H9 (cell line): ENCODE data around the gene MTFP1. TPM values are rescaled to one million over a fixed set of nuclear protein-coding genes. Genes with fewer than 3 reads are reported as not detected.
"Not testable (repeated sequence)": the region's sequence is repeated elsewhere in the genome, so short reads cannot be mapped to it uniquely, and the experiment has no call there.

Source experiments
- DNase-seq: peaks from one replicate; pipeline ENCODE4 v3.0.0-alpha.2; 2017
- H2AFZ ChIP-seq: one replicate; pipeline ENCODE4 v1.6.1; 2013; ENCODE audit warnings: mild to moderate bottlenecking, low read length, control low read depth, moderate library complexity
- H2AK5ac ChIP-seq: 2 replicates; pipeline ENCODE4 v1.6.1; 2013; ENCODE audit warnings: low read length, control low read depth, mixed read lengths; ENCODE audit not compliant: insufficient read length
- H2BK120ac ChIP-seq: one replicate; pipeline ENCODE4 v1.6.1; 2013; ENCODE audit warnings: low read depth, mild to moderate bottlenecking, low read length, control low read depth, inconsistent platforms; ENCODE audit not compliant: poor library complexity, severe bottlenecking
- H2BK12ac ChIP-seq: 2 replicates; pipeline ENCODE4 v1.6.1; 2013; ENCODE audit warnings: low read length, control low read depth, mixed read lengths, low read depth; ENCODE audit not compliant: insufficient read length
- H2BK15ac ChIP-seq: 2 replicates; pipeline ENCODE4 v1.6.1; 2013; ENCODE audit warnings: low read depth, low read length, control low read depth
- H2BK20ac ChIP-seq: one replicate; pipeline ENCODE4 v1.6.1; 2013; ENCODE audit warnings: low read depth, mild to moderate bottlenecking, low read length, control low read depth, inconsistent platforms; ENCODE audit not compliant: poor library complexity, severe bottlenecking
- H2BK5ac ChIP-seq: 2 replicates; pipeline ENCODE4 v1.6.1; 2013; ENCODE audit warnings: low read length, control low read depth, mixed read lengths; ENCODE audit not compliant: insufficient read length
- H3K14ac ChIP-seq: 2 replicates; pipeline ENCODE4 v1.6.1; 2013; ENCODE audit warnings: low read length, control low read depth; ENCODE audit not compliant: insufficient read depth
- H3K18ac ChIP-seq: 2 replicates; pipeline ENCODE4 v1.6.1; 2013; ENCODE audit warnings: low read depth, mild to moderate bottlenecking, mixed read lengths, low read length, control low read depth; ENCODE audit not compliant: insufficient read length
- H3K23ac ChIP-seq: 2 replicates; pipeline ENCODE4 v1.6.1; 2013; ENCODE audit warnings: low read length, control low read depth, mixed read lengths, low read depth; ENCODE audit not compliant: insufficient read length
- H3K23me2 ChIP-seq: 2 replicates; pipeline ENCODE4 v1.6.1; 2013; ENCODE audit warnings: low read depth, mild to moderate bottlenecking, mixed read lengths, low read length, control low read depth; ENCODE audit not compliant: insufficient read length, poor library complexity, severe bottlenecking
- H3K27ac ChIP-seq: 2 replicates; pipeline ENCODE4 v1.5.1; 2013; ENCODE audit warnings: low read length, control low read depth, mixed read lengths, low read depth; ENCODE audit not compliant: insufficient read length
- H3K27me3 ChIP-seq: 2 replicates; pipeline ENCODE4 v1.6.1; 2013; ENCODE audit warnings: low read length, control low read depth, inconsistent platforms; ENCODE audit not compliant: insufficient read depth
- H3K4ac ChIP-seq: 2 replicates; pipeline ENCODE4 v1.6.1; 2013; ENCODE audit warnings: low read depth, mild to moderate bottlenecking, control low read depth, inconsistent platforms, low read length, moderate library complexity
- H3K4me1 ChIP-seq: 2 replicates; pipeline ENCODE4 v1.6.1; 2013; ENCODE audit warnings: low read length, control low read depth, inconsistent platforms; ENCODE audit not compliant: insufficient read depth
- H3K4me2 ChIP-seq: 2 replicates; pipeline ENCODE4 v1.6.1; 2013; ENCODE audit warnings: low read length, control low read depth, mixed read lengths; ENCODE audit not compliant: insufficient read length, insufficient read depth
- H3K56ac ChIP-seq: 2 replicates; pipeline ENCODE4 v1.6.1; 2013; ENCODE audit warnings: low read depth, mild to moderate bottlenecking, mixed read lengths, low read length, control low read depth; ENCODE audit not compliant: insufficient read length
- H3K79me1 ChIP-seq: 2 replicates; pipeline ENCODE4 v1.6.1; 2013; ENCODE audit warnings: low read depth, mild to moderate bottlenecking, moderate library complexity, low read length, control low read depth, inconsistent platforms; ENCODE audit not compliant: insufficient read depth, poor library complexity, severe bottlenecking
- H3K79me2 ChIP-seq: 2 replicates; pipeline ENCODE4 v1.6.1; 2013; ENCODE audit warnings: low read length, control low read depth, inconsistent platforms; ENCODE audit not compliant: insufficient read depth
- H3K9ac ChIP-seq: 2 replicates; pipeline ENCODE4 v1.6.1; 2013; ENCODE audit warnings: low read length, control low read depth, mixed read lengths; ENCODE audit not compliant: insufficient read length; ENCODE audit errors: extremely low read depth
- H3K9me3 ChIP-seq: one replicate; pipeline ENCODE4 v1.6.1; 2013; ENCODE audit warnings: low read depth, low read length, inconsistent platforms; ENCODE audit not compliant: control insufficient read depth
- H3T11ph ChIP-seq: one replicate; pipeline ENCODE4 v1.6.1; 2013; ENCODE audit warnings: mild to moderate bottlenecking, low read length, control low read depth, inconsistent platforms
- H4K20me1 ChIP-seq: one replicate; pipeline ENCODE4 v1.6.1; 2013; ENCODE audit not compliant: control insufficient read depth, insufficient read length, insufficient read depth
- H4K5ac ChIP-seq: 2 replicates; pipeline ENCODE4 v1.6.1; 2013; ENCODE audit warnings: low read depth, mild to moderate bottlenecking, mixed read lengths, low read length, control low read depth; ENCODE audit not compliant: insufficient read length
- H4K8ac ChIP-seq: replicated peaks from 2 replicates; pipeline ENCODE4 v1.6.1; 2013; ENCODE audit warnings: low read length, control low read depth, mixed read lengths, low read depth; ENCODE audit not compliant: insufficient read length
- H4K91ac ChIP-seq: 2 replicates; pipeline ENCODE4 v1.6.1; 2013; ENCODE audit warnings: low read depth, mild to moderate bottlenecking, moderate library complexity, mixed read lengths, low read length, control low read depth; ENCODE audit not compliant: insufficient read length
- H3K27ac Mint-ChIP-seq, 3 experiments: 2 replicates in 2 of 3; 3 replicates in 1 of 3; pipeline ENCODE4 v1.8.0; 2020 to 2021; ENCODE audit warnings: mixed read lengths in 3 of 3, mild to moderate bottlenecking in 1 of 3, moderate library complexity in 1 of 3
- H3K27me3 Mint-ChIP-seq: 2 replicates; pipeline ENCODE4 v1.8.0; 2021; ENCODE audit warnings: low read depth, mild to moderate bottlenecking, moderate library complexity, mixed read lengths
- H3K36me3 Mint-ChIP-seq, 3 experiments: 2 replicates in 2 of 3; 3 replicates in 1 of 3; pipeline ENCODE4 v1.8.0; 2020 to 2021; ENCODE audit warnings: low read depth in 3 of 3, mixed read lengths in 3 of 3; ENCODE audit not compliant: insufficient read depth in 1 of 3
- H3K4me1 Mint-ChIP-seq, 2 experiments: 2 replicates each; pipeline ENCODE4 v1.8.0; 2020; ENCODE audit warnings: mixed read lengths in 2 of 2
- H3K4me3 Mint-ChIP-seq, 2 experiments: 2 replicates in 1 of 2; 3 replicates in 1 of 2; pipeline ENCODE4 v1.8.0; 2020 to 2021; ENCODE audit warnings: mild to moderate bottlenecking in 2 of 2, mixed read lengths in 2 of 2, moderate library complexity in 1 of 2
- H3K9me3 Mint-ChIP-seq, 2 experiments: 2 replicates in 1 of 2; 3 replicates in 1 of 2; pipeline ENCODE4 v1.8.0; 2020; ENCODE audit warnings: mild to moderate bottlenecking in 2 of 2, mixed read lengths in 2 of 2, moderate library complexity in 1 of 2
- WGBS: extraction: QIAGEN DNeasy Blood & Tissue Kit; methylation state at CpG from one replicate; pipeline ENCODE4 v1.1.7; 2013; ENCODE audit warnings: missing lambda C conversion rate, low lambda C conversion rate, mixed read lengths; ENCODE audit not compliant: insufficient read length; ENCODE audit errors: extremely low coverage; 5-methylcytosine and 5-hydroxymethylcytosine counted together
- total RNA-seq: library from RNA; stranded (reverse); gene quantifications from 2 replicates; pipeline ENCODE4 v1.2.1, GENCODE V29; 2021
- TF ChIP-seq, protein P1 (sequence below): fragments of 200-600 bp; sonication (generic); conservative IDR thresholded peaks from 3 replicates; pipeline ENCODE4 v1.8.0; 2021; ENCODE audit warnings: antibody characterized with exemption, mild to moderate bottlenecking

MTFP1 gene
- total RNA-seq, 1 experiment from 2014 or later, result 46.8 TPM

DNA sequence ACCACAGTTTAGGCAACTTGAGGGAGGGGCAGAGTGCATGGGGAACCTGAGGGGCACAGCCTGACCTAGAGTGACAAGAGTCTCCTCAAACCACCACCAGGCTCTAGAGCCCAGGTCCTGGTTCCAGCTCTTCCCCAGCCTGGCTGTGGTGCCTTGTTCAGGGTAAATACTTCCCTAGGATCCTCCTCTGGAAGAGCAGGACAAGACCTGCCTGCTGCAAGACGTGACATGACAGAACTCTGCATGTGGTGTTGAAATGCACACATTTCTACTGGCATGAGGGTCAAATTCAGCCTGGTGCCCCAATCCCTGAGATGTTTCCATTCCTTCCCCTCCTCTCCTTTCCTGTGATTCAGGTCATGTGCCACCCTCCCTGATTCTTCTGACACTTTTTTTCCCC is 25.4 kb upstream of the MTFP1 start:
- H3K18ac ChIP-seq, result no peak overlapping the region
- no peak overlapping the region for H3T11ph ChIP-seq
- peaks cover 4% of the 10 kb centered on the region; the same call in 1 of the 2 replicates for H3K27me3 ChIP-seq
- H2BK5ac ChIP-seq, result no peak overlapping the region
- peaks cover 6% of the 10 kb centered on the region; the same call in 1 of the 2 replicates for H3K4me1 ChIP-seq
- DNase-seq, result no peak
- no peak overlapping the region for H3K14ac ChIP-seq
- TF ChIP-seq, protein P1, sequence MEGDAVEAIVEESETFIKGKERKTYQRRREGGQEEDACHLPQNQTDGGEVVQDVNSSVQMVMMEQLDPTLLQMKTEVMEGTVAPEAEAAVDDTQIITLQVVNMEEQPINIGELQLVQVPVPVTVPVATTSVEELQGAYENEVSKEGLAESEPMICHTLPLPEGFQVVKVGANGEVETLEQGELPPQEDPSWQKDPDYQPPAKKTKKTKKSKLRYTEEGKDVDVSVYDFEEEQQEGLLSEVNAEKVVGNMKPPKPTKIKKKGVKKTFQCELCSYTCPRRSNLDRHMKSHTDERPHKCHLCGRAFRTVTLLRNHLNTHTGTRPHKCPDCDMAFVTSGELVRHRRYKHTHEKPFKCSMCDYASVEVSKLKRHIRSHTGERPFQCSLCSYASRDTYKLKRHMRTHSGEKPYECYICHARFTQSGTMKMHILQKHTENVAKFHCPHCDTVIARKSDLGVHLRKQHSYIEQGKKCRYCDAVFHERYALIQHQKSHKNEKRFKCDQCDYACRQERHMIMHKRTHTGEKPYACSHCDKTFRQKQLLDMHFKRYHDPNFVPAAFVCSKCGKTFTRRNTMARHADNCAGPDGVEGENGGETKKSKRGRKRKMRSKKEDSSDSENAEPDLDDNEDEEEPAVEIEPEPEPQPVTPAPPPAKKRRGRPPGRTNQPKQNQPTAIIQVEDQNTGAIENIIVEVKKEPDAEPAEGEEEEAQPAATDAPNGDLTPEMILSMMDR, result no peak
- H3K23me2 ChIP-seq, result peaks cover 7% of the 10 kb centered on the region
- Mint-ChIP-seq H3K27me3 (peaks cover 42% of the 10 kb centered on the region), H3K4me3 (no peak overlapping the region), H3K27ac (no peak overlapping the region), H3K4me1 (peaks cover 29 to 30% of the 10 kb centered on the region in 2 experiments), H3K9me3 (no peaks in the 10 kb centered on the region; a peak in 1 of 5 replicates), H3K36me3 (peaks cover 0 to 13% (median 3%) of the 10 kb centered on the region in 3 experiments; a peak in 3 of 7 replicates)
- no peaks in the 10 kb centered on the region for H3K79me2 ChIP-seq
- no peak overlapping the region for H3K56ac ChIP-seq
- no peak overlapping the region for H4K5ac ChIP-seq
- no peak overlapping the region for H2BK20ac ChIP-seq
- H4K8ac ChIP-seq, result no peak overlapping the region
- H2BK120ac ChIP-seq, result no peak overlapping the region
- H3K79me1 ChIP-seq, result no peaks in the 10 kb centered on the region
- H3K4me2 ChIP-seq, result no peak overlapping the region
- no peaks in the 10 kb centered on the region for H3K9me3 ChIP-seq
- no peak overlapping the region for H2AFZ ChIP-seq
- no peak overlapping the region for H3K23ac ChIP-seq
- no peak overlapping the region for H2BK15ac ChIP-seq
- no CpG with 5 or more reads among the region's 1 CpG for WGBS
- H3K4ac ChIP-seq, result no peak overlapping the region
- H2AK5ac ChIP-seq, result no peak overlapping the region
- H4K91ac ChIP-seq, result no peak overlapping the region
- no peak overlapping the region for H2BK12ac ChIP-seq
- no peak overlapping the region for H3K27ac ChIP-seq
- H4K20me1 ChIP-seq, result no peaks in the 10 kb centered on the region
- no peak overlapping the region for H3K9ac ChIP-seq

DNA sequence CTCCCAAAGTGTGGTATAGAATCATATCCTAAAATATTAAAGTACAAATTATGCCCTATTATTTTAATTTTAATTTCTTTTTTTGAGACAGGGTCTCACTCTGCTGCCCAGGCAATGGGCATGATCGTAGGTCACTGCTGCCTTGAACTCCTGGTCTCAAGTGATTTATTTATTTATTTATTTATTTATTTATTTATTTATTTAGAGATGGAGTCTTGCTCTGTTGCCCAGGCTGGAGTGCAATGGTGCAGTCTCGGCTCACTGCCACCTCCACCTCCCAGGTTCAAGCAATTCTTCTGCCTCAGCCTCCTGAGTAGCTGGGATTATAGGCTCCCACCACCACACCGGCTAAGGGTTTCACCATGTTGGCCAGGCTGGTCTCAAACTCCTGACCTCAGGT is 24.5 kb upstream of the MTFP1 start:
- H3K4ac ChIP-seq, H2BK12ac ChIP-seq, DNase-seq, H3K18ac ChIP-seq, H3K56ac ChIP-seq, H2BK15ac ChIP-seq, H2BK120ac ChIP-seq, H3K4me1 ChIP-seq, H3K4me2 ChIP-seq, H3K23ac ChIP-seq, H3K79me2 ChIP-seq, H3K4me3 Mint-ChIP-seq, H2BK5ac ChIP-seq, H3K14ac ChIP-seq, H3T11ph ChIP-seq, H3K23me2 ChIP-seq, H3K27ac ChIP-seq, H3K27me3 ChIP-seq, H2AFZ ChIP-seq, H3K9me3 Mint-ChIP-seq, H4K20me1 ChIP-seq, H2BK20ac ChIP-seq, H4K91ac ChIP-seq, H3K27ac Mint-ChIP-seq, H3K79me1 ChIP-seq, H3K9me3 ChIP-seq, H2AK5ac ChIP-seq, H3K9ac ChIP-seq, H4K8ac ChIP-seq, H4K5ac ChIP-seq: not testable (repeated sequence)
- peaks cover 29 to 30% of the 10 kb centered on the region in 2 experiments for H3K4me1 Mint-ChIP-seq
- no CpG with 5 or more reads among the region's 3 CpGs for WGBS
- peaks cover 0 to 17% (median 3%) of the 10 kb centered on the region in 3 experiments; a peak in 3 of 7 replicates for H3K36me3 Mint-ChIP-seq
- peaks cover 33% of the 10 kb centered on the region for H3K27me3 Mint-ChIP-seq
